Panc1 (cell line): ENCODE measurements around the gene MBNL2. TPM values are rescaled to one million over a fixed set of nuclear protein-coding genes. Genes with fewer than 3 reads are reported as not detected.
A peak's percentile ranks its signal among the peaks of the same experiment; 100 is the strongest.

Experiments used
- ATAC-seq: fragments of 200-7000 bp; cut with Tn5 transposase; 2 replicates; pipeline ENCODE4 v1.9.1; 2020; ENCODE audit warnings: mild to moderate bottlenecking, moderate library complexity
- Bru-seq: library from RNA; stranded (reverse); fragments of 400-500 nt; gene quantifications from one replicate; lab custom pipeline; 2021; lab: Mats Ljungman, UMichigan
- BruChase-seq, 2 experiments: library from RNA; stranded (reverse); fragments of 400-500 nt; gene quantifications; one replicate each; lab custom pipeline; 2021; lab: Mats Ljungman, UMichigan
- BruUV-seq: library from RNA; stranded (reverse); fragments of 400-500 nt; replicated peaks from 2 replicates; lab custom pipeline; 2021; lab: Mats Ljungman, UMichigan
- CTCF ChIA-PET: fragments of 300-600 bp; sonication (Branson Sonifier 250); formaldehyde crosslinking; loops from one replicate; lab custom pipeline; 2022; ENCODE audit warnings: antibody characterized with exemption; lab: Charles Lee
- POLR2A ChIA-PET: fragments of 300-600 bp; sonication (Branson Sonifier 250); formaldehyde crosslinking; loops from one replicate; lab custom pipeline; 2022; ENCODE audit warnings: antibody characterized with exemption; lab: Charles Lee
- DNase-seq: peaks from one replicate; pipeline ENCODE4 v3.0.0-alpha.2; 2010; ENCODE audit warnings: low read depth, low spot score
- H3K27ac ChIP-seq: 2 replicates; pipeline ENCODE4 v1.5.1; 2011; ENCODE audit warnings: mild to moderate bottlenecking, low read length, inconsistent platforms
- H3K27me3 ChIP-seq: fragments of 200-500 bp; sonication (Bioruptor generic); 2 replicates; pipeline ENCODE4 v1.6.0; 2014; ENCODE audit warnings: low read length, inconsistent platforms; ENCODE audit not compliant: control insufficient read depth, insufficient read depth
- H3K36me3 ChIP-seq: fragments of 200-500 bp; sonication (Bioruptor generic); 2 replicates; pipeline ENCODE4 v1.5.1; 2014; ENCODE audit warnings: inconsistent platforms, mild to moderate bottlenecking, low read length, moderate library complexity; ENCODE audit not compliant: control insufficient read depth, insufficient read depth
- H3K4me1 ChIP-seq: 2 replicates; pipeline ENCODE4 v1.5.1; 2011; ENCODE audit warnings: inconsistent platforms, mild to moderate bottlenecking, low read length, moderate library complexity; ENCODE audit not compliant: control insufficient read depth, insufficient read depth
- H3K4me3 ChIP-seq, 2 experiments: 2 replicates each; pipeline ENCODE4 v1.5.1; 2011 to 2012; ENCODE audit warnings: low read depth in 2 of 2, low read length in 2 of 2, mild to moderate bottlenecking in 2 of 2, inconsistent platforms in 1 of 2, moderate library complexity in 1 of 2
- H3K9me3 ChIP-seq: fragments of 200-500 bp; sonication (Bioruptor generic); 2 replicates; pipeline ENCODE4 v1.5.1; 2014; ENCODE audit warnings: low read depth, mild to moderate bottlenecking, inconsistent platforms, low read length, moderate library complexity; ENCODE audit not compliant: control insufficient read depth, insufficient read depth
- POLR2AphosphoS5 ChIP-seq: IDR thresholded peaks from 2 replicates; pipeline ENCODE4 v1.6.1; 2012; ENCODE audit warnings: mild to moderate bottlenecking, low read depth, low read length, moderate library complexity
- SIN3A ChIP-seq: IDR thresholded peaks from 2 replicates; pipeline ENCODE4 v1.6.1; 2012; ENCODE audit warnings: low read depth, mild to moderate bottlenecking, low read length, moderate library complexity, borderline replicate concordance; ENCODE audit not compliant: insufficient read depth
- TCF7L2 ChIP-seq: IDR thresholded peaks from 2 replicates; pipeline ENCODE4 v1.6.1; 2011; ENCODE audit warnings: mild to moderate bottlenecking, low read depth, low read length, inconsistent platforms
- in situ Hi-C: cut with HindIII; loops from 2 replicates; pipeline ENCODE4 v1.10.0; 2016; ENCODE audit warnings: low sequenced_read_pairs, low pct_unique_long_range_greater_than_20kb
- intact Hi-C: fragments of 100-400 bp; cut with micrococcal nuclease; formaldehyde crosslinking; loops from one replicate; pipeline ENCODE4 v1.10.0; 2022; ENCODE audit not compliant: unreplicated experiment
- long read RNA-seq: library from polyadenylated mRNA; unstranded; transcript quantifications from one replicate; pipeline ENCODE4 v2.0.0, GENCODE V29; 2021; ENCODE audit not compliant: unreplicated experiment
- polyA plus RNA-seq: library from polyadenylated mRNA; unstranded; fragments of >200 nt; gene quantifications from one replicate; pipeline ENCODE4 v1.2.1, GENCODE V29; 2012; ENCODE audit warnings: missing spikeins; ENCODE audit not compliant: insufficient read length
- total RNA-seq: library from RNA; stranded (reverse); gene quantifications from one replicate; pipeline ENCODE4 v1.2.1, GENCODE V29; 2021; ENCODE audit not compliant: unreplicated experiment
- TF ChIP-seq, protein P1 (sequence below), 2 experiments: IDR thresholded peaks; 2 replicates each; pipeline ENCODE4 v1.6.1; 2011 to 2012; ENCODE audit warnings: low read depth in 2 of 2, control low read depth in 1 of 2, low read length in 1 of 2, mild to moderate bottlenecking in 1 of 2, moderate library complexity in 1 of 2; ENCODE audit not compliant: insufficient read depth in 1 of 2
- TF ChIP-seq, protein P2 (sequence below): fragments of 450-650 bp; IDR thresholded peaks from 2 replicates; pipeline ENCODE4 v1.5.1; 2017; ENCODE audit warnings: mild to moderate bottlenecking

MBNL2 gene, protein sequence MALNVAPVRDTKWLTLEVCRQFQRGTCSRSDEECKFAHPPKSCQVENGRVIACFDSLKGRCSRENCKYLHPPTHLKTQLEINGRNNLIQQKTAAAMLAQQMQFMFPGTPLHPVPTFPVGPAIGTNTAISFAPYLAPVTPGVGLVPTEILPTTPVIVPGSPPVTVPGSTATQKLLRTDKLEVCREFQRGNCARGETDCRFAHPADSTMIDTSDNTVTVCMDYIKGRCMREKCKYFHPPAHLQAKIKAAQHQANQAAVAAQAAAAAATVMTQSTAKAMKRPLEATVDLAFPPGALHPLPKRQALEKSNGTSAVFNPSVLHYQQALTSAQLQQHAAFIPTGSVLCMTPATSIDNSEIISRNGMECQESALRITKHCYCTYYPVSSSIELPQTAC
- total RNA-seq: 103 TPM
- polyA plus RNA-seq: 42.3 TPM
- Bru-seq, nascent RNA: percentile 99 among the genes with signal in this experiment
- BruChase-seq, experiment 1, labeled RNA remaining after a 2-hour chase: percentile 92 among the genes with signal in this experiment
- BruChase-seq, experiment 2, labeled RNA remaining after a 6-hour chase: percentile 86 among the genes with signal in this experiment
- long read RNA-seq, full-length matches to known transcripts: 39 of 171 reads
- long read RNA-seq, partial matches to known transcripts: 46 of 171 reads
- long read RNA-seq, other reads (novel, unspliced or antisense): 86 of 171 reads

DNA sequence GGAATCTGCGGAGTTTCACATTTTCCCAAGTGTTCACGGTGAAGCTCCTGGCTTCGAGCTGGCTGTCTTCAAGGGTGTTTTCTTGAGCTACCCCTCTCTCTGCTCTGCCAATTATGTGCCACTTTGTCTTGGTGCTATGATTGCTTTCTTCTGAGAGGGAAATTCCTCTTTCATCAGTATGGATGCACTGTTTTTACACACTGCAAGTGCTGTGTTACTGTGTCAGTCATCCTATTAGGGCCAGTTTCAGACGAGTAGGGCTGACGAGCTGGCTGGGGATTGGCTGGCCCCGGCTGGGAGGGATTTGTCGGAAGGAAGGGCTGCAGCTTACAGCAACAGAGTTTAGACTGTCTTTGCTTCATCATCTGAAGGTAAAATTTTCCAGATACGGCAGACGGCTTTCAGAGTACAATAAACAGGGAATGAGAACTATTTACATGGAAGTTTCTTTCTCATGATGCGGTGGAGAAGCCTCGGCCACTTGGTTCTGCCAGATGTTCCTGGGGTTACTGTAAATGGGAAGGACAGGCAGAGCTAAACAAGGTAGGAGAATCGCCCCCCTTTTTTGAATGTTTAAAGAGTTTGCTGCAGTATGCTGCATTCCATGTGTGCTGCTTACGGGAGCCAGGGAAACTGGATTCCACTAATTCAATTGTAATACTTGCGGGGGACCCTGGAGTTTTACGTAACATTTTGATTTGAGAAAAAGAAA, at the start of gene MBNL2:
Gene MBNL2 (plus strand): TSS at position 345 of the 712 bp plus-strand sequence. CDS start 53,903 bp downstream, outside the sequence.
- ChIA-PET POLR2A (interaction anchor here (0.6 to 1.9 kb wide), 11 partner anchors 12 to 132 kb away, joined by 3 to 11 read pairs (median 3); no protein-coding TSS in a partner anchor), CTCF (no interaction called here)
- Histone ChIP-seq H3K36me3 (peaks cover 6% of the 10 kb centered on the region), H3K9me3 (no peaks in the 10 kb centered on the region), H3K4me3 (peak within 1 kb of the TSS; percentile 79 to 96), H3K4me1 (peaks cover 39% of the 10 kb centered on the region), H3K27me3 (no peaks in the 10 kb centered on the region), H3K27ac (peak within 1 kb of the TSS; percentile 99)
- TF ChIP-seq TCF7L2 (peak; percentile 32; the same call in 1 of the 2 replicates), SIN3A (0 out of 2 replicates have a peak, but pooled peaks have one; percentile 42), POLR2AphosphoS5 (peak; percentile 67)
- TF ChIP-seq, protein P1, sequence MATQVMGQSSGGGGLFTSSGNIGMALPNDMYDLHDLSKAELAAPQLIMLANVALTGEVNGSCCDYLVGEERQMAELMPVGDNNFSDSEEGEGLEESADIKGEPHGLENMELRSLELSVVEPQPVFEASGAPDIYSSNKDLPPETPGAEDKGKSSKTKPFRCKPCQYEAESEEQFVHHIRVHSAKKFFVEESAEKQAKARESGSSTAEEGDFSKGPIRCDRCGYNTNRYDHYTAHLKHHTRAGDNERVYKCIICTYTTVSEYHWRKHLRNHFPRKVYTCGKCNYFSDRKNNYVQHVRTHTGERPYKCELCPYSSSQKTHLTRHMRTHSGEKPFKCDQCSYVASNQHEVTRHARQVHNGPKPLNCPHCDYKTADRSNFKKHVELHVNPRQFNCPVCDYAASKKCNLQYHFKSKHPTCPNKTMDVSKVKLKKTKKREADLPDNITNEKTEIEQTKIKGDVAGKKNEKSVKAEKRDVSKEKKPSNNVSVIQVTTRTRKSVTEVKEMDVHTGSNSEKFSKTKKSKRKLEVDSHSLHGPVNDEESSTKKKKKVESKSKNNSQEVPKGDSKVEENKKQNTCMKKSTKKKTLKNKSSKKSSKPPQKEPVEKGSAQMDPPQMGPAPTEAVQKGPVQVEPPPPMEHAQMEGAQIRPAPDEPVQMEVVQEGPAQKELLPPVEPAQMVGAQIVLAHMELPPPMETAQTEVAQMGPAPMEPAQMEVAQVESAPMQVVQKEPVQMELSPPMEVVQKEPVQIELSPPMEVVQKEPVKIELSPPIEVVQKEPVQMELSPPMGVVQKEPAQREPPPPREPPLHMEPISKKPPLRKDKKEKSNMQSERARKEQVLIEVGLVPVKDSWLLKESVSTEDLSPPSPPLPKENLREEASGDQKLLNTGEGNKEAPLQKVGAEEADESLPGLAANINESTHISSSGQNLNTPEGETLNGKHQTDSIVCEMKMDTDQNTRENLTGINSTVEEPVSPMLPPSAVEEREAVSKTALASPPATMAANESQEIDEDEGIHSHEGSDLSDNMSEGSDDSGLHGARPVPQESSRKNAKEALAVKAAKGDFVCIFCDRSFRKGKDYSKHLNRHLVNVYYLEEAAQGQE (IDR thresholded peaks at IDR 0.05; ENCODE audit: insufficient read depth in 1 of 2, low read depth in 2 of 2, low read length in 1 of 2): 0 out of 4 replicates have a peak, but pooled peaks of 1 of the 2 experiments have one; percentile 38
- TF ChIP-seq, protein P2, sequence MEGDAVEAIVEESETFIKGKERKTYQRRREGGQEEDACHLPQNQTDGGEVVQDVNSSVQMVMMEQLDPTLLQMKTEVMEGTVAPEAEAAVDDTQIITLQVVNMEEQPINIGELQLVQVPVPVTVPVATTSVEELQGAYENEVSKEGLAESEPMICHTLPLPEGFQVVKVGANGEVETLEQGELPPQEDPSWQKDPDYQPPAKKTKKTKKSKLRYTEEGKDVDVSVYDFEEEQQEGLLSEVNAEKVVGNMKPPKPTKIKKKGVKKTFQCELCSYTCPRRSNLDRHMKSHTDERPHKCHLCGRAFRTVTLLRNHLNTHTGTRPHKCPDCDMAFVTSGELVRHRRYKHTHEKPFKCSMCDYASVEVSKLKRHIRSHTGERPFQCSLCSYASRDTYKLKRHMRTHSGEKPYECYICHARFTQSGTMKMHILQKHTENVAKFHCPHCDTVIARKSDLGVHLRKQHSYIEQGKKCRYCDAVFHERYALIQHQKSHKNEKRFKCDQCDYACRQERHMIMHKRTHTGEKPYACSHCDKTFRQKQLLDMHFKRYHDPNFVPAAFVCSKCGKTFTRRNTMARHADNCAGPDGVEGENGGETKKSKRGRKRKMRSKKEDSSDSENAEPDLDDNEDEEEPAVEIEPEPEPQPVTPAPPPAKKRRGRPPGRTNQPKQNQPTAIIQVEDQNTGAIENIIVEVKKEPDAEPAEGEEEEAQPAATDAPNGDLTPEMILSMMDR: no peak
- ATAC-seq (peak; percentile 94), DNase-seq (peak; percentile 72)
- intact Hi-C loops: loop anchor here (5.0 kb wide), 1 partner anchor 40 kb away; no protein-coding TSS in a partner anchor
- no TSS peak for BruUV-seq
- in situ Hi-C loops: no loop called here

DNA sequence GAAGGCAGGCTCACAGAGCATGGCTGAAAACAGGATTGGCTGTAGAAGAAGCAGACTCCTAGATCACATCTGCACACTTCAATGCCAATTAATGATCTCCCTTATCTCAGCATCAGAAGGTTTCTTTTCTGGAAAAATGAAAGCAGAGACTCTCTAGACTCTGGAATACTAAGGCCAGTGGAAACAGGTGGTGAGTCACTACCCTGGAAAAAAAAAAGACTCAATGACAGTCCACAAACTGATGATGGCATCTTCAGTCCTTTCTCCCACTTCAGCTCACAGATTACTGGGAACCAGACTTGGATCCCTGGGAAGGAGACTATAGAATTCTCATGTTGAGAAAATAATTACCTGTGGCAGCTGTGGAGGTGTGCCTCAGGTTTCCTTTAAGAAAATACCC, 47.5 kb upstream of the MBNL2 start:
- TF ChIP-seq POLR2AphosphoS5: no peak
- no peak for TF ChIP-seq SIN3A
- TF ChIP-seq, protein P1 (IDR thresholded peaks at IDR 0.05; ENCODE audit: insufficient read depth in 1 of 2, low read depth in 2 of 2, low read length in 1 of 2): no peak
- TF ChIP-seq TCF7L2: no peak
- TF ChIP-seq, protein P2: no peak
- H3K36me3 ChIP-seq: no peaks in the 10 kb centered on the region
- ChIA-PET POLR2A (no interaction called here), CTCF (no interaction called here)
- intact Hi-C loops (no loop called here), in situ Hi-C loops (no loop called here)
- DNase-seq (no peak), ATAC-seq (no peak)
- BruUV-seq: no TSS peak
- H3K27me3 ChIP-seq: no peaks in the 10 kb centered on the region
- no peak overlapping the region for H3K27ac ChIP-seq
- H3K4me3 ChIP-seq: no peak overlapping the region
- H3K4me1 ChIP-seq: no peaks in the 10 kb centered on the region
- no peaks in the 10 kb centered on the region for H3K9me3 ChIP-seq
